ENCODE results near the gene NAV2.

GRCh38 chr11:19892876-19893275, 180.2 kb downstream of the NAV2 start:
- TF ChIP-seq, protein P1, sequence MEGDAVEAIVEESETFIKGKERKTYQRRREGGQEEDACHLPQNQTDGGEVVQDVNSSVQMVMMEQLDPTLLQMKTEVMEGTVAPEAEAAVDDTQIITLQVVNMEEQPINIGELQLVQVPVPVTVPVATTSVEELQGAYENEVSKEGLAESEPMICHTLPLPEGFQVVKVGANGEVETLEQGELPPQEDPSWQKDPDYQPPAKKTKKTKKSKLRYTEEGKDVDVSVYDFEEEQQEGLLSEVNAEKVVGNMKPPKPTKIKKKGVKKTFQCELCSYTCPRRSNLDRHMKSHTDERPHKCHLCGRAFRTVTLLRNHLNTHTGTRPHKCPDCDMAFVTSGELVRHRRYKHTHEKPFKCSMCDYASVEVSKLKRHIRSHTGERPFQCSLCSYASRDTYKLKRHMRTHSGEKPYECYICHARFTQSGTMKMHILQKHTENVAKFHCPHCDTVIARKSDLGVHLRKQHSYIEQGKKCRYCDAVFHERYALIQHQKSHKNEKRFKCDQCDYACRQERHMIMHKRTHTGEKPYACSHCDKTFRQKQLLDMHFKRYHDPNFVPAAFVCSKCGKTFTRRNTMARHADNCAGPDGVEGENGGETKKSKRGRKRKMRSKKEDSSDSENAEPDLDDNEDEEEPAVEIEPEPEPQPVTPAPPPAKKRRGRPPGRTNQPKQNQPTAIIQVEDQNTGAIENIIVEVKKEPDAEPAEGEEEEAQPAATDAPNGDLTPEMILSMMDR (IDR thresholded peaks at IDR 0.05): no peak
- TF ChIP-seq POLR2A (IDR thresholded peaks at IDR 0.05): no peak

Measured in body of pancreas (tissue), 4 donors.